H1 (cell line): Measurements from ENCODE around the gene NHEJ1. TPM values are rescaled to one million over a fixed set of nuclear protein-coding genes. Genes with fewer than 3 reads are reported as not detected.

Source experiments
- CTCF ChIA-PET: fragments of 300-600 bp; sonication (Branson Sonifier 250); formaldehyde crosslinking; loops from one replicate; lab custom pipeline; 2021; ENCODE audit not compliant: partially characterized antibody; lab: Charles Lee
- POLR2A ChIA-PET: fragments of 300-600 bp; sonication (Branson Sonifier 250); formaldehyde crosslinking; loops from one replicate; lab custom pipeline; 2021; ENCODE audit warnings: inconsistent platforms; ENCODE audit not compliant: partially characterized antibody; lab: Charles Lee
- DNase-seq, 2 experiments: peaks; one replicate each; pipeline versions ENCODE4 v3.0.0 to v3.0.0-alpha.2; 2010 to 2022; ENCODE audit warnings: low spot score in 2 of 2, low read depth in 1 of 2, mixed read lengths in 1 of 2
- FAIRE-seq: peaks from 2 replicates; lab custom pipeline; 2011; peaks lifted over from hg19 to GRCh38; lab: Jason Lieb, UNC
- H2AFZ ChIP-seq: 2 replicates; pipeline ENCODE4 v1.8.1; 2012; ENCODE audit warnings: low read length, inconsistent platforms
- H2AK5ac ChIP-seq: 2 replicates; pipeline ENCODE4 v1.6.1; 2013; ENCODE audit warnings: low read depth, low read length
- H2BK120ac ChIP-seq: replicated peaks from 2 replicates; pipeline ENCODE3; 2013; ENCODE audit warnings: low read depth, low read length, inconsistent platforms
- H2BK12ac ChIP-seq: 2 replicates; pipeline ENCODE4 v1.6.1; 2013; ENCODE audit warnings: low read depth, low read length
- H2BK15ac ChIP-seq: 2 replicates; pipeline ENCODE4 v1.6.1; 2013; ENCODE audit warnings: low read length
- H2BK20ac ChIP-seq: 2 replicates; pipeline ENCODE4 v1.6.1; 2013; ENCODE audit warnings: low read length
- H2BK5ac ChIP-seq: 2 replicates; pipeline ENCODE4 v1.6.1; 2013; ENCODE audit warnings: low read depth, low read length
- H3K14ac ChIP-seq: 2 replicates; pipeline ENCODE4 v1.6.1; 2013; ENCODE audit warnings: inconsistent platforms; ENCODE audit not compliant: insufficient read length
- H3K18ac ChIP-seq: 2 replicates; pipeline ENCODE4 v1.6.1; 2013; ENCODE audit warnings: low read length; ENCODE audit errors: extremely low read depth
- H3K23ac ChIP-seq: 2 replicates; pipeline ENCODE4 v1.6.1; 2013; ENCODE audit warnings: inconsistent platforms; ENCODE audit not compliant: insufficient read length
- H3K23me2 ChIP-seq: 2 replicates; pipeline ENCODE4 v1.6.1; 2013; ENCODE audit warnings: low read depth, low read length
- H3K27ac ChIP-seq: 2 replicates; pipeline ENCODE4 v1.6.1; 2011; ENCODE audit warnings: low read depth, low read length, inconsistent platforms
- H3K27me3 ChIP-seq, 4 experiments: replicated peaks in 1 of 4; 1 replicate in 1 of 4; 2 replicates in 3 of 4; pipeline versions ENCODE4 v1.6.1 to v1.8.1; 2011 to 2013; ENCODE audit warnings: low read length in 3 of 4, mild to moderate bottlenecking in 3 of 4, inconsistent platforms in 2 of 4, mixed read lengths in 2 of 4, moderate library complexity in 1 of 4; ENCODE audit not compliant: control insufficient read depth in 3 of 4, insufficient read depth in 3 of 4; ENCODE audit errors: extremely low read depth in 1 of 4
- H3K36me3 ChIP-seq, 4 experiments: 2 replicates each; pipeline versions ENCODE4 v1.6.1 to v1.8.1; 2011 to 2013; ENCODE audit warnings: mild to moderate bottlenecking in 4 of 4, low read length in 3 of 4, moderate library complexity in 2 of 4, control low read depth in 1 of 4, inconsistent platforms in 1 of 4; ENCODE audit not compliant: insufficient read depth in 4 of 4, control insufficient read depth in 2 of 4
- H3K4ac ChIP-seq: replicated peaks from 2 replicates; pipeline ENCODE3; 2013; ENCODE audit warnings: low read length, low read depth, mixed read lengths, inconsistent platforms; ENCODE audit not compliant: insufficient read length
- H3K4me1 ChIP-seq, 4 experiments: replicated peaks in 1 of 4; 1 replicate in 1 of 4; 2 replicates in 3 of 4; pipeline versions ENCODE4 v1.6.1 to v1.8.1; 2011 to 2013; ENCODE audit warnings: low read length in 3 of 4, inconsistent platforms in 2 of 4, mixed read lengths in 1 of 4; ENCODE audit not compliant: insufficient read depth in 4 of 4, control insufficient read depth in 3 of 4
- H3K4me2 ChIP-seq, 2 experiments: 2 replicates each; pipeline versions ENCODE4 v1.6.1 to v1.8.1; 2011 to 2013; ENCODE audit warnings: low read depth in 2 of 2, low read length in 2 of 2, control low read depth in 1 of 2, inconsistent platforms in 1 of 2, mild to moderate bottlenecking in 1 of 2; ENCODE audit not compliant: insufficient read depth in 1 of 2
- H3K4me3 ChIP-seq, 4 experiments: fragments of 200-600, 300-600 bp in 1 of 4; sonication (generic), shearing (Covaris generic), sonication (Bioruptor Twin) in 1 of 4; 2 replicates each; pipeline versions ENCODE4 v1.5.1 to v1.8.1; 2011 to 2016; ENCODE audit warnings: low read length in 4 of 4, low read depth in 3 of 4, control low read depth in 2 of 4, inconsistent platforms in 2 of 4, mild to moderate bottlenecking in 2 of 4, mixed read lengths in 1 of 4, moderate library complexity in 1 of 4; ENCODE audit not compliant: insufficient read depth in 2 of 4; ENCODE audit errors: extremely low read depth in 1 of 4
- H3K56ac ChIP-seq: replicated peaks from 2 replicates; pipeline ENCODE3; 2013; ENCODE audit warnings: low read depth, mild to moderate bottlenecking, mixed read lengths, low read length, inconsistent platforms; ENCODE audit not compliant: insufficient read length
- H3K79me1 ChIP-seq: 2 replicates; pipeline ENCODE4 v1.6.1; 2013; ENCODE audit warnings: low read depth, low read length, control low read depth
- H3K79me2 ChIP-seq, 2 experiments: 2 replicates each; pipeline versions ENCODE4 v1.6.1 to v1.8.1; 2012 to 2013; ENCODE audit warnings: low read length in 2 of 2, mild to moderate bottlenecking in 2 of 2, inconsistent platforms in 1 of 2; ENCODE audit not compliant: insufficient read depth in 2 of 2, control insufficient read depth in 1 of 2
- H3K9ac ChIP-seq, 4 experiments: replicated peaks in 1 of 4; 1 replicate in 1 of 4; 2 replicates in 3 of 4; pipeline versions ENCODE4 v1.6.1 to v1.8.1; 2011 to 2013; ENCODE audit warnings: low read depth in 3 of 4, low read length in 3 of 4, control low read depth in 2 of 4, mild to moderate bottlenecking in 2 of 4, moderate library complexity in 2 of 4, inconsistent platforms in 1 of 4; ENCODE audit errors: extremely low read depth in 1 of 4
- H3K9me3 ChIP-seq, 2 experiments: 2 replicates each; pipeline versions ENCODE4 v1.6.1 to v1.8.1; 2012 to 2013; ENCODE audit warnings: mild to moderate bottlenecking in 2 of 2, moderate library complexity in 2 of 2, control low read depth in 1 of 2, inconsistent platforms in 1 of 2, low read depth in 1 of 2, low read length in 1 of 2, mixed read lengths in 1 of 2; ENCODE audit not compliant: insufficient read depth in 2 of 2
- H4K20me1 ChIP-seq, 2 experiments: replicated peaks in 1 of 2; 2 replicates each; pipeline versions ENCODE3 to v1.8.1; 2011 to 2013; ENCODE audit warnings: inconsistent platforms in 2 of 2, low read length in 2 of 2, mild to moderate bottlenecking in 1 of 2; ENCODE audit not compliant: insufficient read depth in 2 of 2, control insufficient read depth in 1 of 2
- H4K5ac ChIP-seq: 2 replicates; pipeline ENCODE4 v1.6.1; 2013; ENCODE audit warnings: low read length, low read depth, mixed read lengths, inconsistent platforms; ENCODE audit not compliant: insufficient read length
- H4K8ac ChIP-seq: 2 replicates; pipeline ENCODE4 v1.8.0; 2013; ENCODE audit warnings: mild to moderate bottlenecking, moderate library complexity, low read length, inconsistent platforms; ENCODE audit not compliant: insufficient read depth; ENCODE audit errors: extremely low read depth
- H4K91ac ChIP-seq: replicated peaks from 2 replicates; pipeline ENCODE3; 2013; ENCODE audit warnings: low read length, mixed read lengths, inconsistent platforms; ENCODE audit not compliant: insufficient read length
- BACH1 ChIP-seq: IDR thresholded peaks from 2 replicates; pipeline ENCODE4 v1.6.1; 2012; ENCODE audit warnings: low read length, improper control_type of control experiment
- CBX5 ChIP-seq: fragments of 300-800, 300-1000 bp; sonication (generic); IDR thresholded peaks from 2 replicates; pipeline ENCODE4 v1.7.1; 2016; ENCODE audit warnings: antibody characterized with exemption, low read length, low read depth
- CHD1 ChIP-seq: IDR thresholded peaks from 2 replicates; pipeline ENCODE4 v1.6.1; 2012; ENCODE audit warnings: low read depth, low read length, improper control_type of control experiment
- CREB1 ChIP-seq: IDR thresholded peaks from 2 replicates; pipeline ENCODE4 v1.6.1; 2012; ENCODE audit warnings: inconsistent platforms
- GTF2F1 ChIP-seq: IDR thresholded peaks from 2 replicates; pipeline ENCODE4 v1.6.1; 2012; ENCODE audit warnings: low read depth, low read length, improper control_type of control experiment, borderline replicate concordance
- HDAC2 ChIP-seq, 2 experiments: fragments of 300-600 bp in 1 of 2; sonication (generic) in 1 of 2; IDR thresholded peaks; 2 replicates each; pipeline ENCODE4 v1.6.1; 2011 to 2012; ENCODE audit warnings: low read depth in 2 of 2, low read length in 2 of 2, mild to moderate bottlenecking in 2 of 2, moderate library complexity in 2 of 2, borderline replicate concordance in 1 of 2, inconsistent platforms in 1 of 2
- JUN ChIP-seq: IDR thresholded peaks from 2 replicates; pipeline ENCODE4 v1.6.1; 2011; ENCODE audit warnings: low read depth, mild to moderate bottlenecking, improper control_type of control experiment, low read length
- KDM5A ChIP-seq: fragments of 200-600 bp; IDR thresholded peaks from 2 replicates; pipeline ENCODE4 v1.7.1; 2012; ENCODE audit warnings: mild to moderate bottlenecking, low read length, inconsistent platforms, mixed read lengths
- SIN3A ChIP-seq, 2 experiments: IDR thresholded peaks in 1 of 2; conservative IDR thresholded peaks in 1 of 2; 2 replicates each; pipeline ENCODE4 v1.6.1; 2011 to 2012; ENCODE audit warnings: low read length in 2 of 2, improper control_type of control experiment in 1 of 2, low read depth in 1 of 2, mild to moderate bottlenecking in 1 of 2
- SUZ12 ChIP-seq: fragments of 200-600 bp; sonication (generic); IDR thresholded peaks from 2 replicates; pipeline ENCODE4 v1.6.1; 2012; ENCODE audit warnings: mild to moderate bottlenecking, inconsistent platforms, low read length, moderate library complexity, mixed read lengths
- TAF7 ChIP-seq: optimal IDR thresholded peaks from 2 replicates; pipeline ENCODE3; 2011; ENCODE audit warnings: low read depth, mild to moderate bottlenecking, inconsistent platforms, low read length, moderate library complexity, borderline replicate concordance
- ZNF274 ChIP-seq: IDR thresholded peaks from 2 replicates; pipeline ENCODE4 v1.7.0; 2012; ENCODE audit warnings: low read length, borderline replicate concordance; ENCODE audit errors: extremely low read depth
- WGBS, 2 experiments: shearing (Covaris generic) in 1 of 2; methylation state at CpG; one replicate each; pipeline versions ENCODE4 v1.1.6 to v1.1.7; 2013 to 2015; ENCODE audit warnings: low lambda C conversion rate in 2 of 2, mixed read lengths in 2 of 2, inconsistent platforms in 1 of 2, low coverage in 1 of 2, missing lambda C conversion rate in 1 of 2; ENCODE audit not compliant: insufficient replicate concordance in 2 of 2, insufficient coverage in 1 of 2, insufficient read length in 1 of 2; ENCODE audit errors: extremely low coverage in 1 of 2, missing lambda C conversion rate in 1 of 2; 5-methylcytosine and 5-hydroxymethylcytosine counted together
- polyA plus RNA-seq, 7 experiments: library from polyadenylated mRNA; depleted of rRNA in 3 of 7; stranded (reverse) in 5 of 7; unstranded in 2 of 7; fragments of >200 nt in 5 of 7; fragments of 200-250 nt in 2 of 7; gene quantifications; 1 replicate in 5 of 7; 2 replicates in 1 of 7; 4 replicates in 1 of 7; pipeline versions ENCODE4 v1.2.1 to v1.2.3, GENCODE V29; 2011 to 2013; ENCODE audit warnings: missing spikeins in 2 of 7, mixed read lengths in 2 of 7
- total RNA-seq: library from RNA; stranded (reverse); fragmentation: NEBNext Ultra II Directional; extraction: Animal tissue kit (Norgen Biotek cat#: 25700); gene quantifications from 2 replicates; pipeline ENCODE4 v1.2.1, GENCODE V29; 2021

The NHEJ1 gene
- total and polyA plus RNA-seq, 2 of the 8 experiments (the other 6 are each of a cell fraction or from before 2014, with no cell fraction given), result 22.7 to 24.1 TPM

GRCh38 chr2:219104107-219105035 lies 56.2 kb downstream of the NHEJ1 start:
- Histone ChIP-seq H2BK12ac (no peak overlapping the region), H2BK15ac (no peak overlapping the region), H3K4me1 (no peaks in the 10 kb centered on the region), H2BK5ac (no peak overlapping the region), H3K36me3 (no peaks in the 10 kb centered on the region), H4K20me1 (no peaks in the 10 kb centered on the region), H4K5ac (no peak overlapping the region), H2BK20ac (no peak overlapping the region), H3K23me2 (no peaks in the 10 kb centered on the region), H3K79me1 (no peaks in the 10 kb centered on the region), H3K79me2 (no peaks in the 10 kb centered on the region), H4K91ac (no peak overlapping the region), H3K27me3 (no peaks in the 10 kb centered on the region), H2BK120ac (no peak overlapping the region), H3K9ac (no peak overlapping the region), H3K4me3 (no peak overlapping the region), H2AFZ (no peak overlapping the region), H4K8ac (no peak overlapping the region), H3K4ac (no peak overlapping the region), H3K18ac (no peak overlapping the region), H3K4me2 (no peak overlapping the region), H3K9me3 (no peaks in the 10 kb centered on the region), H2AK5ac (no peak overlapping the region), H3K56ac (no peak overlapping the region), H3K23ac (no peak overlapping the region), H3K14ac (no peak overlapping the region), H3K27ac (no peak overlapping the region)
- DNase-seq (peak in 1 of 2 experiments; percentile 27), FAIRE-seq (peak; percentile 94)
- CTCF ChIA-PET, result interaction anchor here (0.7 to 37.2 kb wide), 21 partner anchors 7 to 811 kb away, joined by 3 to 1777 read pairs (median 6); partner anchors contain the start of genes CFAP65 and IHH
- 52% methylated on average over 4 of the region's 4 CpGs; no CpG with 5 or more reads in 1 of the 2 experiments for WGBS, 2 experiments
- POLR2A ChIA-PET, result interaction anchor here (0.8 to 1.2 kb wide), 2 partner anchors 8 to 9 kb away, joined by 3 read pairs; no protein-coding TSS in a partner anchor
- TF ChIP-seq ZNF274 (no peak), KDM5A (no peak), SIN3A (conservative IDR thresholded peaks at IDR 0.05 in 1 of 2, IDR thresholded peaks at IDR 0.05 in 1 of 2; ENCODE audit: low read depth in 1 of 2, low read length in 2 of 2) (0 out of 4 replicates have a peak, but pooled peaks of 1 of the 2 experiments have one; percentile 45), JUN (no peak), SUZ12 (no peak), GTF2F1 (no peak), HDAC2 (IDR thresholded peaks at IDR 0.05; ENCODE audit: borderline replicate concordance in 1 of 2, low read depth in 2 of 2, low read length in 2 of 2) (no peak), CHD1 (no peak), CREB1 (no peak), TAF7 (no peak), BACH1 (no peak), CBX5 (no peak)
